Erythroblast (primary cell): Measurements from ENCODE around the gene ZNF740.

ENCODE experiments used
- GATA1 ChIP-seq: IDR thresholded peaks from 2 replicates; pipeline ENCODE4 v1.6.1; 2011; ENCODE audit warnings: low read depth, mild to moderate bottlenecking, control low read depth, low read length, moderate library complexity
- POLR2A ChIP-seq: IDR thresholded peaks from 2 replicates; pipeline ENCODE4 v1.6.1; 2011; ENCODE audit warnings: mild to moderate bottlenecking, low read length

DNA sequence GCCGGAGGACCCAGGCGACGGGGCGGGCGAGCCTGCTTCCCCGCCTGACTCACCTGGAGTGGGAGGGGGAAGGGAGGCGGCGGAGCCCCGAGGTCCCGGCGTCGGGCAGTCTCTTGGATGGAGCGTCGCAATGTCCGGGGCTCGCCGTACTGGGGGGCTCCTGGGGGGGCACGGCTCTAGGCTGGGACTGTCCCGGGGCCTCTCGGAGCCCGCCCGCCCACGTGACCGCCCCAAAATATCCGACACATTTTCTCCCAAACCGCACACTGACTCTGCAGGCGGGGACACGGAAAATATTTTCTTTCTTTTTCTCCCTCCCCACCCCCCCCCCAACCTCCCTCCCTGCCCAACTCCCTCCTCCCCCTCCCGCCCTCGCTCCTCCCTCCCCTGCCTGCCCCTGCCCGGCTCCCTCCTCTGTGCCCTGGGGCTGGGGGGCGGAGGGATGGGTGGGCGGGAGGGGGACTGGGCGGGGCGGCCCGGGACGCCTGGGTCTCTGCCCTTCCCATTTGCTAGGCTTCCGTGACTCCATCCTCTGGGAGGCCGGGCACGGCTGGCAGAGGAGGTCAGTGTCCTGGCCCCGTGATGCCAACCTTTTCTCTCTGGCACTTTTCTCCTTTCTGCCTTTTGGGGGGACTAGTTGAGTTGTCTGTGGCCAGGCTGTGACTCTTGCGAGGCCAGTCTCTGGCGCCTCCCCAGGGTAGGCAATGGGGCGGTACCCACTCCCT, 51.6 kb downstream of the ZNF740 start, which contains the start of gene RARG:
- TF ChIP-seq POLR2A (no peak), GATA1 (no peak)
